GM23338 (cell line): ENCODE measurements around the gene TCF7. TPM values are rescaled to one million over a fixed set of nuclear protein-coding genes. Genes with fewer than 3 reads are reported as not detected.

Source experiments
- ATAC-seq: fragments of 200-7000 bp; cut with Tn5 transposase; 3 replicates; pipeline ENCODE4 v1.9.1; 2020
- DNase-seq: peaks from one replicate; pipeline ENCODE4 v3.0.0-alpha.2; 2015; ENCODE audit warnings: low spot score
- H2AFZ ChIP-seq: fragments of 200-600 bp; sonication (generic); 2 replicates; pipeline ENCODE4 v1.8.0; 2016; ENCODE audit warnings: antibody characterized with exemption, mild to moderate bottlenecking, moderate library complexity
- H3F3A ChIP-seq: fragments of 200-600 bp; sonication (generic); replicated peaks from 2 replicates; pipeline ENCODE4 v1.8.0; 2017; ENCODE audit warnings: antibody characterized with exemption, mixed run types, low read depth
- H3K27ac ChIP-seq: fragments of 200-600 bp; sonication (generic); 2 replicates; pipeline ENCODE4 v1.6.1; 2016; ENCODE audit warnings: low read depth
- H3K27me3 ChIP-seq: fragments of 200-600 bp; sonication (generic); 2 replicates; pipeline ENCODE4 v1.8.0; 2016; ENCODE audit warnings: mild to moderate bottlenecking, mixed run types, moderate library complexity; ENCODE audit not compliant: insufficient read depth
- H3K36me3 ChIP-seq: fragments of 200-600 bp; sonication (generic); 2 replicates; pipeline ENCODE4 v1.8.0; 2016; ENCODE audit warnings: mild to moderate bottlenecking; ENCODE audit not compliant: insufficient read depth
- H3K4me1 ChIP-seq: fragments of 200-600 bp; sonication (generic); 2 replicates; pipeline ENCODE4 v1.8.0; 2016; ENCODE audit warnings: mild to moderate bottlenecking, moderate library complexity; ENCODE audit not compliant: insufficient read depth
- H3K4me2 ChIP-seq: fragments of 200-600 bp; sonication (generic); 2 replicates; pipeline ENCODE4 v1.7.1; 2017; ENCODE audit warnings: mixed run types
- H3K4me3 ChIP-seq: fragments of 200-600 bp; sonication (generic); 2 replicates; pipeline ENCODE4 v1.6.1; 2016; ENCODE audit warnings: mixed run types
- H3K79me2 ChIP-seq: fragments of 200-600 bp; sonication (generic); replicated peaks from 2 replicates; pipeline ENCODE4 v1.8.0; 2017; ENCODE audit warnings: mild to moderate bottlenecking; ENCODE audit not compliant: insufficient read depth
- H3K9me2 ChIP-seq: fragments of 200-600 bp; sonication (generic); 2 replicates; pipeline ENCODE4 v1.8.0; 2017; ENCODE audit not compliant: insufficient read depth
- H4K20me1 ChIP-seq: fragments of 200-600 bp; sonication (generic); replicated peaks from 2 replicates; pipeline ENCODE4 v1.8.0; 2017; ENCODE audit warnings: mild to moderate bottlenecking; ENCODE audit not compliant: insufficient read depth
- H3K27ac Mint-ChIP-seq: 2 replicates; pipeline ENCODE4 v1.8.0; 2020; ENCODE audit warnings: inconsistent platforms, mild to moderate bottlenecking, moderate library complexity, mixed read lengths
- H3K27me3 Mint-ChIP-seq: 3 replicates; pipeline ENCODE4 v1.8.0; 2022; ENCODE audit warnings: low read depth, mild to moderate bottlenecking, moderate library complexity, mixed read lengths, inconsistent platforms; ENCODE audit not compliant: insufficient read depth, poor library complexity
- H3K36me3 Mint-ChIP-seq: 3 replicates; pipeline ENCODE4 v1.8.0; 2021; ENCODE audit warnings: low read depth, mild to moderate bottlenecking, inconsistent platforms, moderate library complexity, mixed read lengths
- H3K4me1 Mint-ChIP-seq: 3 replicates; pipeline ENCODE4 v1.8.0; 2020; ENCODE audit warnings: mild to moderate bottlenecking, inconsistent platforms, mixed read lengths
- H3K4me3 Mint-ChIP-seq: 3 replicates; pipeline ENCODE4 v1.8.0; 2021; ENCODE audit warnings: moderate library complexity, mild to moderate bottlenecking, inconsistent platforms, mixed read lengths
- H3K9me3 Mint-ChIP-seq: 3 replicates; pipeline ENCODE4 v1.8.0; 2020; ENCODE audit warnings: moderate library complexity, mild to moderate bottlenecking, inconsistent platforms, mixed read lengths
- CREB1 ChIP-seq: fragments of 250-450 bp; sonication (Bioruptor Pico); IDR thresholded peaks from 2 replicates; pipeline ENCODE4 v1.5.0; 2020; ENCODE audit warnings: low read depth, mild to moderate bottlenecking, moderate library complexity
- EZH2 ChIP-seq: fragments of 200-600 bp; sonication (generic); IDR thresholded peaks from one replicate; pipeline ENCODE4 v1.8.0; 2017; ENCODE audit warnings: antibody characterized with exemption, mild to moderate bottlenecking, low read depth; ENCODE audit not compliant: unreplicated experiment
- JUNB ChIP-seq: IDR thresholded peaks from one replicate; pipeline ENCODE4 v1.6.1; 2016; ENCODE audit warnings: antibody characterized with exemption; ENCODE audit not compliant: unreplicated experiment
- NANOG ChIP-seq: IDR thresholded peaks from 2 replicates; pipeline ENCODE4 v1.6.1; 2016; ENCODE audit warnings: antibody characterized with exemption, borderline replicate concordance
- POLR2AphosphoS5 ChIP-seq: IDR thresholded peaks from 2 replicates; pipeline ENCODE4 v1.6.1; 2016; ENCODE audit warnings: antibody characterized with exemption, low read depth
- STAT1 ChIP-seq: IDR thresholded peaks from one replicate; pipeline ENCODE4 v1.6.1; 2016; ENCODE audit warnings: antibody characterized with exemption; ENCODE audit not compliant: unreplicated experiment
- ZNF114 ChIP-seq: fragments of 250-450 bp; sonication (Bioruptor Pico); IDR thresholded peaks from 2 replicates; pipeline ENCODE4 v1.5.0; 2020; ENCODE audit warnings: mild to moderate bottlenecking, moderate library complexity
- ZNF331 ChIP-seq: fragments of 250-450 bp; sonication (Bioruptor Pico); IDR thresholded peaks from 2 replicates; pipeline ENCODE4 v1.5.0; 2020; ENCODE audit warnings: low read depth, mild to moderate bottlenecking, moderate library complexity
- polyA plus RNA-seq: library from polyadenylated mRNA; unstranded; fragments of >200 nt; fragmentation: Nextera tagmentation; extraction: Ambion mirVana; gene quantifications from 2 replicates; pipeline ENCODE4 v1.2.1, GENCODE V29; 2016
- total RNA-seq: library from RNA; depleted of rRNA; stranded (reverse); fragments of >200 nt; shearing (Covaris generic); gene quantifications from 2 replicates; pipeline ENCODE4 v1.2.3, GENCODE V29; 2014
- TF ChIP-seq, protein P1 (sequence below), 2 experiments: fragments of 200-600 bp in 1 of 2; sonication (generic) in 1 of 2; conservative IDR thresholded peaks; 2 replicates each; pipeline versions ENCODE4 v1.5.1 to v1.6.1; 2016 to 2017; ENCODE audit warnings: antibody characterized with exemption in 2 of 2, low read depth in 2 of 2, mild to moderate bottlenecking in 2 of 2, moderate library complexity in 1 of 2
- TF ChIP-seq, protein P2 (sequence below): IDR thresholded peaks from one replicate; pipeline ENCODE4 v1.6.1; 2018; ENCODE audit warnings: antibody characterized with exemption; ENCODE audit not compliant: unreplicated experiment
- TF ChIP-seq, protein P3 (sequence below): IDR thresholded peaks from 2 replicates; pipeline ENCODE4 v1.6.1; 2016; ENCODE audit warnings: antibody characterized with exemption

The TCF7 gene
- total and polyA plus RNA-seq, 2 experiments from 2014 or later = 5.6 to 8.1 TPM

DNA sequence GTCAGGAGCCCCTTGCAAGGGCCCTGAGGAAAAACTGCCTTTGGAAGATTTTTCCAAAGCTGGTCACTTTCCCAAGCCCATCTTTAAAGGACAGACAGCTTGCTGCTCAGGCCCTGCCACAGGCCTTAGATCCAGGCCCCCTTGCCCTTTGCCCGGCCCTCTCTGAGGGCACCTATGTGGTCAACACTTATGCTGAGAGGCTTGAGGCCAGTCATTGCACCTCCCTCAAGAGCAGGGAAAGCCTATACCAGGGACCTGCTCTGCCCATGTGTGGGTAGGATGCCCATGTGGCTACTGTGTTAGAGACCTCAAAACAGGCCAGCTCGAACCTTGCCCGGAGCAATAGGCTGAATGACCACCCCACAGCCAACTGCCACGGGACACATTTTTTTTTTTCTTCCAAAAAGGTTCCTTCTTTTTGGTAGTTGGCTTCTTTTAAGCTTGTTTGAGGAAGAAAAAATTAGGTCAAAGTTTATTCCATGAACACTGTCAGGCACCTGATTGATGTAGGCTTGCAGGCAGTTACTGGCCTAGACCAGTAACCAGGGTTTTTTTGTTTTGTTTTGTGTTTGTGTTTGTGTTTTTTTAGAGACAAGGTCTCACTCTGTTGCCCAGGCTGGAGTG is 3.8 kb downstream of the TCF7 start:
- no peaks in the 10 kb centered on the region for H3K9me2 ChIP-seq
- H3K36me3 Mint-ChIP-seq = no peaks in the 10 kb centered on the region; the same call in 2 of the 3 replicates

More for the DNA sequence above, 3.8 kb downstream of the TCF7 start:
- H2AFZ ChIP-seq = no peak overlapping the region
- H3K4me1 ChIP-seq = no peaks in the 10 kb centered on the region
- Mint-ChIP-seq H3K27ac (no peak overlapping the region), H3K4me3 (no peak overlapping the region), H3K9me3 (no peaks in the 10 kb centered on the region), H3K27me3 (peaks cover 27% of the 10 kb centered on the region), H3K4me1 (peaks cover 5% of the 10 kb centered on the region)
- H3K27ac ChIP-seq = no peak overlapping the region
- ATAC-seq (no peak), DNase-seq (no peak)
- no peak overlapping the region for H3K4me2 ChIP-seq
- TF ChIP-seq STAT1 = no peak
- TF ChIP-seq, protein P1, sequence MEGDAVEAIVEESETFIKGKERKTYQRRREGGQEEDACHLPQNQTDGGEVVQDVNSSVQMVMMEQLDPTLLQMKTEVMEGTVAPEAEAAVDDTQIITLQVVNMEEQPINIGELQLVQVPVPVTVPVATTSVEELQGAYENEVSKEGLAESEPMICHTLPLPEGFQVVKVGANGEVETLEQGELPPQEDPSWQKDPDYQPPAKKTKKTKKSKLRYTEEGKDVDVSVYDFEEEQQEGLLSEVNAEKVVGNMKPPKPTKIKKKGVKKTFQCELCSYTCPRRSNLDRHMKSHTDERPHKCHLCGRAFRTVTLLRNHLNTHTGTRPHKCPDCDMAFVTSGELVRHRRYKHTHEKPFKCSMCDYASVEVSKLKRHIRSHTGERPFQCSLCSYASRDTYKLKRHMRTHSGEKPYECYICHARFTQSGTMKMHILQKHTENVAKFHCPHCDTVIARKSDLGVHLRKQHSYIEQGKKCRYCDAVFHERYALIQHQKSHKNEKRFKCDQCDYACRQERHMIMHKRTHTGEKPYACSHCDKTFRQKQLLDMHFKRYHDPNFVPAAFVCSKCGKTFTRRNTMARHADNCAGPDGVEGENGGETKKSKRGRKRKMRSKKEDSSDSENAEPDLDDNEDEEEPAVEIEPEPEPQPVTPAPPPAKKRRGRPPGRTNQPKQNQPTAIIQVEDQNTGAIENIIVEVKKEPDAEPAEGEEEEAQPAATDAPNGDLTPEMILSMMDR (conservative IDR thresholded peaks at IDR 0.05; ENCODE audit: low read depth in 2 of 2) = no peak
- TF ChIP-seq, protein P2, sequence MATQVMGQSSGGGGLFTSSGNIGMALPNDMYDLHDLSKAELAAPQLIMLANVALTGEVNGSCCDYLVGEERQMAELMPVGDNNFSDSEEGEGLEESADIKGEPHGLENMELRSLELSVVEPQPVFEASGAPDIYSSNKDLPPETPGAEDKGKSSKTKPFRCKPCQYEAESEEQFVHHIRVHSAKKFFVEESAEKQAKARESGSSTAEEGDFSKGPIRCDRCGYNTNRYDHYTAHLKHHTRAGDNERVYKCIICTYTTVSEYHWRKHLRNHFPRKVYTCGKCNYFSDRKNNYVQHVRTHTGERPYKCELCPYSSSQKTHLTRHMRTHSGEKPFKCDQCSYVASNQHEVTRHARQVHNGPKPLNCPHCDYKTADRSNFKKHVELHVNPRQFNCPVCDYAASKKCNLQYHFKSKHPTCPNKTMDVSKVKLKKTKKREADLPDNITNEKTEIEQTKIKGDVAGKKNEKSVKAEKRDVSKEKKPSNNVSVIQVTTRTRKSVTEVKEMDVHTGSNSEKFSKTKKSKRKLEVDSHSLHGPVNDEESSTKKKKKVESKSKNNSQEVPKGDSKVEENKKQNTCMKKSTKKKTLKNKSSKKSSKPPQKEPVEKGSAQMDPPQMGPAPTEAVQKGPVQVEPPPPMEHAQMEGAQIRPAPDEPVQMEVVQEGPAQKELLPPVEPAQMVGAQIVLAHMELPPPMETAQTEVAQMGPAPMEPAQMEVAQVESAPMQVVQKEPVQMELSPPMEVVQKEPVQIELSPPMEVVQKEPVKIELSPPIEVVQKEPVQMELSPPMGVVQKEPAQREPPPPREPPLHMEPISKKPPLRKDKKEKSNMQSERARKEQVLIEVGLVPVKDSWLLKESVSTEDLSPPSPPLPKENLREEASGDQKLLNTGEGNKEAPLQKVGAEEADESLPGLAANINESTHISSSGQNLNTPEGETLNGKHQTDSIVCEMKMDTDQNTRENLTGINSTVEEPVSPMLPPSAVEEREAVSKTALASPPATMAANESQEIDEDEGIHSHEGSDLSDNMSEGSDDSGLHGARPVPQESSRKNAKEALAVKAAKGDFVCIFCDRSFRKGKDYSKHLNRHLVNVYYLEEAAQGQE = no peak
- TF ChIP-seq CREB1 (CRISPR knock-in tag) = no peak
- no peak for TF ChIP-seq ZNF114 (CRISPR knock-in tag)
- TF ChIP-seq JUNB = no peak
- TF ChIP-seq POLR2AphosphoS5 = no peak
- TF ChIP-seq NANOG = no peak
- no peak for TF ChIP-seq EZH2
- no peak for TF ChIP-seq ZNF331 (CRISPR knock-in tag)
- TF ChIP-seq, protein P3, sequence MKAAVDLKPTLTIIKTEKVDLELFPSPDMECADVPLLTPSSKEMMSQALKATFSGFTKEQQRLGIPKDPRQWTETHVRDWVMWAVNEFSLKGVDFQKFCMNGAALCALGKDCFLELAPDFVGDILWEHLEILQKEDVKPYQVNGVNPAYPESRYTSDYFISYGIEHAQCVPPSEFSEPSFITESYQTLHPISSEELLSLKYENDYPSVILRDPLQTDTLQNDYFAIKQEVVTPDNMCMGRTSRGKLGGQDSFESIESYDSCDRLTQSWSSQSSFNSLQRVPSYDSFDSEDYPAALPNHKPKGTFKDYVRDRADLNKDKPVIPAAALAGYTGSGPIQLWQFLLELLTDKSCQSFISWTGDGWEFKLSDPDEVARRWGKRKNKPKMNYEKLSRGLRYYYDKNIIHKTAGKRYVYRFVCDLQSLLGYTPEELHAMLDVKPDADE = no peak
- H3K36me3 ChIP-seq = no peaks in the 10 kb centered on the region
- H3K79me2 ChIP-seq = no peaks in the 10 kb centered on the region
- H3K27me3 ChIP-seq = peaks cover 9% of the 10 kb centered on the region
- no peak overlapping the region for H3K4me3 ChIP-seq
- H4K20me1 ChIP-seq = peaks cover 10% of the 10 kb centered on the region; the same call in 1 of the 2 replicates
- 0 out of 2 replicates have a peak, but pooled peaks cover 12% of the 10 kb centered on the region for H3F3A ChIP-seq
